Measurements from ENCODE around the gene FMNL3. TPM values are rescaled to one million over a fixed set of nuclear protein-coding genes. Genes with fewer than 3 reads are reported as not detected.

The FMNL3 gene
- total and polyA plus RNA-seq, 2 of the 8 experiments (the other 6 are each of a cell fraction or from before 2014, with no cell fraction given) = 8.6 to 29.0 TPM

DNA sequence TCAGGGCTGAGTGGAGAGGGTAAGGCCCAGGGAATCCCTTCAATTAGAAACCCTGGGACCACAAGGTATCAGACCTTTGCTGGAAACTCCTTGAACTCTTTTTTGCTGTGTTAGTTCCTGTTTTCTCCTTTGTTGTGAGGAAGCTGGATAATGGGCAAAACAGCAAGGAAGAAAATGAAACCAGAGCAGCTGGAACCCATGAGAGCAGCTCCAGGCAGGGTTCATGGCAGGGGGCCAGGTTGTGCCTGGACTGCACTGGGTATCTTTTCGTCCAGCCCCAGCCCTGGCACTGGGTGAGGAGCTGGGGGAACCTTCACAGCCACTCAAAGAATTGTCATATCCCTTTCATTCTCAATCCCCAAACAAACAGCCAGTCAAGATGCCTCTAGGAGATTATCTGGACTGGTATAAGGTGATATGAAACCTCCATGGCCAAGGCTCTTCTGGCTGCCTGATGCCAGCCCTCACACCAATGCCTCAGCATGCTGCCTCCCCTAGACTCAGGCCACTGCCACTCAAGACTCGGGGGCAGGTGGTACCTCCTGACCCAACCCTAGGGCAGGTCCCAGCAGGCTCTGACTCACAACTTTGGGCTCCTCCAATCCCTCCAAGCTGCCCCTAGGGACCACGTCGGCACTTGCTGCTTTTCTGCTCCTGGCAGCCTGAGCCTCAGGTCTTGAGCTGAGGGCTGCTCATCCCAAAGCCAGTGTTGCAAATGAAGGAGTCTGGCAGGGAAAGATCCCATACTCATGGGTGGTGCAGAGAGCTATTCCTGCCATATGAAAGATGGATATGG, 118.3 kb downstream of the FMNL3 start:
- no peak overlapping the region for H4K5ac ChIP-seq (ENCODE audit: insufficient read length, low read depth, low read length)
- POLR2A ChIA-PET (ENCODE audit: partially characterized antibody) = interaction anchor here (1.1 kb wide), 1 partner anchor 153 kb away, joined by 3 read pairs; no protein-coding TSS in a partner anchor
- H3K79me2 ChIP-seq (ENCODE audit: control insufficient read depth in 1 of 2, insufficient read depth in 2 of 2, low read length in 2 of 2) = no peaks in the 10 kb centered on the region
- no peak overlapping the region for H3K18ac ChIP-seq (ENCODE audit: extremely low read depth, low read length)
- no peak overlapping the region for H2BK15ac ChIP-seq (ENCODE audit: low read length)
- H2BK12ac ChIP-seq (ENCODE audit: low read depth, low read length) = no peak overlapping the region
- H3K14ac ChIP-seq (ENCODE audit: insufficient read length) = no peak overlapping the region
- peaks cover 0 to 2% of the 10 kb centered on the region in 2 experiments for H4K20me1 ChIP-seq (replicated peaks in 1 of 2; ENCODE audit: control insufficient read depth in 1 of 2, insufficient read depth in 2 of 2, low read length in 2 of 2)
- H3K27ac ChIP-seq (ENCODE audit: low read depth, low read length) = peak overlapping the region; percentile 38; the same call in 1 of the 2 replicates
- no peak for DNase-seq (ENCODE audit: low read depth in 1 of 2, low spot score in 2 of 2)
- no peaks in the 10 kb centered on the region; a peak in 1 of 8 replicates for H3K36me3 ChIP-seq (ENCODE audit: control insufficient read depth in 2 of 4, insufficient read depth in 4 of 4, low read length in 3 of 4)
- H3K23me2 ChIP-seq (ENCODE audit: low read depth, low read length) = no peaks in the 10 kb centered on the region; the same call in 1 of the 2 replicates
- no peak overlapping the region for H3K56ac ChIP-seq (replicated peaks; ENCODE audit: insufficient read length, low read depth, low read length)
- WGBS, 2 experiments (ENCODE audit: extremely low coverage in 1 of 2, insufficient coverage in 1 of 2, insufficient read length in 1 of 2, insufficient replicate concordance in 2 of 2, low coverage in 1 of 2, low lambda C conversion rate in 2 of 2, missing lambda C conversion rate in 1 of 2) = 88% methylated on average over 4 of the region's 4 CpGs; no CpG with 5 or more reads in 1 of the 2 experiments
- no peaks in the 10 kb centered on the region; a peak in 1 of 7 replicates for H3K4me1 ChIP-seq (replicated peaks in 1 of 4; ENCODE audit: control insufficient read depth in 3 of 4, insufficient read depth in 4 of 4, low read length in 3 of 4)
- no peak overlapping the region for H2BK20ac ChIP-seq (ENCODE audit: low read length)
- no peak overlapping the region for H2BK120ac ChIP-seq (replicated peaks; ENCODE audit: low read depth, low read length)
- H3K23ac ChIP-seq (ENCODE audit: insufficient read length) = no peak overlapping the region
- no peak overlapping the region for H4K91ac ChIP-seq (replicated peaks; ENCODE audit: insufficient read length, low read length)
- no peak overlapping the region for H3K4me3 ChIP-seq (ENCODE audit: extremely low read depth in 1 of 4, insufficient read depth in 2 of 4, low read depth in 3 of 4, low read length in 4 of 4)
- no peak overlapping the region for H4K8ac ChIP-seq (ENCODE audit: extremely low read depth, insufficient read depth, low read length)
- no peak overlapping the region for H3K4me2 ChIP-seq (ENCODE audit: insufficient read depth in 1 of 2, low read depth in 2 of 2, low read length in 2 of 2)
- no peak overlapping the region for H2BK5ac ChIP-seq (ENCODE audit: low read depth, low read length)
- no peak overlapping the region for H3K4ac ChIP-seq (replicated peaks; ENCODE audit: insufficient read length, low read depth, low read length)
- H3K27me3 ChIP-seq (replicated peaks in 1 of 4; ENCODE audit: control insufficient read depth in 3 of 4, extremely low read depth in 1 of 4, insufficient read depth in 3 of 4, low read length in 3 of 4) = no peaks in the 10 kb centered on the region
- H3K9me3 ChIP-seq (ENCODE audit: insufficient read depth in 2 of 2, low read depth in 1 of 2, low read length in 1 of 2) = no peaks in the 10 kb centered on the region
- CTCF ChIA-PET (ENCODE audit: partially characterized antibody) = interaction anchor here (0.6 to 2.4 kb wide), 10 partner anchors 9 to 230 kb away, joined by 3 to 12 read pairs (median 5); no protein-coding TSS in a partner anchor
- no peak overlapping the region for H2AFZ ChIP-seq (ENCODE audit: low read length)
- H2AK5ac ChIP-seq (ENCODE audit: low read depth, low read length) = no peak overlapping the region
- H3K9ac ChIP-seq (replicated peaks in 1 of 4; ENCODE audit: extremely low read depth in 1 of 4, low read depth in 3 of 4, low read length in 3 of 4) = no peak overlapping the region
- FAIRE-seq = no peak
- H3K79me1 ChIP-seq (ENCODE audit: low read depth, low read length) = no peaks in the 10 kb centered on the region
- TF ChIP-seq CREB1 (IDR thresholded peaks at IDR 0.05) = no peak
- no peak for TF ChIP-seq CHD2 (IDR thresholded peaks at IDR 0.05; ENCODE audit: low read length)
- TF ChIP-seq POU5F1 (IDR thresholded peaks at IDR 0.05; ENCODE audit: low read depth, low read length) = no peak
- no peak for TF ChIP-seq CTCF (IDR thresholded peaks at IDR 0.05; ENCODE audit: control extremely low read depth in 1 of 3, insufficient read depth in 1 of 3, low read depth in 1 of 3, low read length in 3 of 3)
- TF ChIP-seq MAFK (IDR thresholded peaks at IDR 0.05; ENCODE audit: low read depth, low read length) = no peak
- TF ChIP-seq KDM5A (IDR thresholded peaks at IDR 0.05; ENCODE audit: low read length) = no peak
- TF ChIP-seq POLR2AphosphoS5 (IDR thresholded peaks at IDR 0.05; ENCODE audit: low read depth, low read length) = no peak
- no peak for TF ChIP-seq POLR2A (IDR thresholded peaks at IDR 0.05; ENCODE audit: control extremely low read depth in 1 of 2, low read depth in 2 of 2, low read length in 2 of 2)
- no peak for TF ChIP-seq TAF7 (optimal IDR thresholded peaks at IDR 0.05; ENCODE audit: borderline replicate concordance, low read depth, low read length)
- TF ChIP-seq CBX5 (IDR thresholded peaks at IDR 0.05; ENCODE audit: low read depth, low read length) = no peak
- no peak for TF ChIP-seq SUZ12 (IDR thresholded peaks at IDR 0.05; ENCODE audit: low read length)

Measured in H1 (cell line).